T-helper 17 cell (primary cell): Measurements from ENCODE around the gene RGS9BP. TPM values are rescaled to one million over a fixed set of nuclear protein-coding genes. Genes with fewer than 3 reads are reported as not detected.
A peak's percentile ranks its signal among the peaks of the same experiment; 100 is the strongest.
"Not testable (repeated sequence)": the region's sequence is repeated elsewhere in the genome, so short reads cannot be mapped to it uniquely, and the experiment has no call there.

Experiments
- ATAC-seq: fragments of 150-1000 bp; cut with Tn5 transposase; 2 replicates; pipeline ENCODE4 v1.10.0; 2021; ENCODE audit warnings: mild to moderate bottlenecking, moderate library complexity
- DNase-seq, 3 donors: peaks; one replicate each; pipeline versions ENCODE4 v3.0.0 to v3.0.0-alpha.2; 2020 to 2021
- H3K9me3 ChIP-seq: one replicate; pipeline ENCODE4 v1.7.0; 2013; ENCODE audit warnings: low read length, mild to moderate bottlenecking; ENCODE audit not compliant: control insufficient read depth, poor library complexity, severe bottlenecking
- H3K27ac Mint-ChIP-seq: one replicate; pipeline ENCODE4 v1.8.0; 2022; ENCODE audit warnings: mild to moderate bottlenecking, moderate library complexity, mixed read lengths
- H3K27me3 Mint-ChIP-seq: one replicate; pipeline ENCODE4 v1.8.0; 2022; ENCODE audit warnings: mixed read lengths
- H3K36me3 Mint-ChIP-seq: one replicate; pipeline ENCODE4 v1.8.0; 2022; ENCODE audit warnings: low read depth, mixed read lengths
- H3K4me1 Mint-ChIP-seq: one replicate; pipeline ENCODE4 v1.8.0; 2022; ENCODE audit warnings: mild to moderate bottlenecking, mixed read lengths
- H3K4me3 Mint-ChIP-seq: one replicate; pipeline ENCODE4 v1.8.0; 2022; ENCODE audit warnings: mild to moderate bottlenecking, moderate library complexity, mixed read lengths
- total RNA-seq, 4 donors: library from RNA in 2 of 4; stranded (reverse) in 2 of 4; gene quantifications; one replicate each; pipeline ENCODE4 v1.2.3 and lab custom pipeline; 2022 to 2026

Gene RGS9BP
- total RNA-seq, 2 donors from 2014 or later, result 0.10 to 0.52 TPM

DNA sequence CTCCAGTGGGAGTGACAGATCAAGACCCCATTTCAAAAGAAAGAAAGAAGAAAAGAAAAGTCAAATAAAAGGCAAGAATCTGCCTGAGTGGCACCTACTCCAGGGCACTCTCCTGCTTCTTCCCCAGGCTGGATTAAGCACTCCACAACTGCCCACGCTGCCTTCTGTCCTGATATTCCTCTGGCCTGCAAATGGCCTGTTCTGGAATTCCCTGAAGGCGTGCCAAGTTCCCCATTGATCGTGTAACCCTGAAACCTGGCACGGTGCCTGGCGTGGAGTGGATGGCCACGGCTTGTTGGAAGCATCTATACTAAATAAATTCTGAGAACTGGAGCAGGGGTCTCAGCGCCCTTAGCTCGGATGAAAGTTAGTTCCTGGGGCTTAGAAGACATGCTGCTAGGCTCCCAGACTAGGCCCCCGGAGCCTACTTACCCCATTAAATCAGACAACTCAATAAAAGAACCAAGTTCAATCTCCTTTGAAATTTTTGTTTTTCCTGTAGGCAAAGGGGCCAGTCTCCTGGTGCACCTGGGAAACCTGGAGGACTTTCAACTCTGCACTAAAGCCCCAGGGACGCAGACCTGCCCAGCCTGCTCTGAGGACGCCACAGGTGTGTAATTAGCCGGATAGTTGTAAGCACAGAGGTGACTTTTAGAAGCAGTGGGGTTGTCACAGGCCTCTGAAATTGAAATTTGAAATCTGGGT, 22.6 kb upstream of the RGS9BP start:
- Mint-ChIP-seq H3K27me3 (no peaks in the 10 kb centered on the region), H3K36me3 (peaks cover 2% of the 10 kb centered on the region), H3K27ac (no peak overlapping the region), H3K4me3 (no peak overlapping the region), H3K4me1 (peaks cover 2% of the 10 kb centered on the region)
- DNase-seq (no peak), ATAC-seq (no peak)
- H3K9me3 ChIP-seq, result no peaks in the 10 kb centered on the region

- H3K27me3 Mint-ChIP-seq, result no peaks in the 10 kb centered on the region
- no peak overlapping the region for H3K4me3 Mint-ChIP-seq
- peaks cover 2% of the 10 kb centered on the region for H3K4me1 Mint-ChIP-seq
Measured at GRCh38 chr19:32653599-32653915, 22.1 kb upstream of the RGS9BP start.

DNA sequence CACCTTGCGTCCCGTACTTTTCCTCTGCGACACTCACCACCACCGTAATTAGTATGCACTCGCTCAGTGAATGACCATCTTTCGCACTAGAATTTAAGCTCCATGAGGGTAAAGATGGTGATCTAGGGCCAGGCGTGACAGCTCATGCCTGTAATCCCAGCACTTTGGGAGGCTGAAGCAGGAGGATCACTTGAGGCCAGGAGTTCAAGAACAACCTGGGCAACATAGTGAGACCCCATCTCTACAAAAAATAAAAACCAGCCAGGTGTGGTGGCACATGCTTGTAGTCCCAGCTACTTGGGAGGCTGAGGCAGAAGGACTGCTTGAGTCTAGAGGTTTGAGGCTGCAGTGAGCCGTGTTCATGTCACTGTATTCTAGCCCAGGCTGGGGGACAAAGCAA, 19.3 kb upstream of the RGS9BP start:
- DNase-seq, H3K36me3 Mint-ChIP-seq, ATAC-seq, H3K9me3 ChIP-seq, H3K4me1 Mint-ChIP-seq, H3K4me3 Mint-ChIP-seq, H3K27me3 Mint-ChIP-seq: not testable (repeated sequence)
- H3K27ac Mint-ChIP-seq, result peak overlapping the region; percentile 11

More at GRCh38 chr19:32653599-32653915, 22.1 kb upstream of the RGS9BP start:
- no peak overlapping the region for H3K27ac Mint-ChIP-seq
- DNase-seq, result no peak
- no peak for ATAC-seq
- no peaks in the 10 kb centered on the region for H3K9me3 ChIP-seq
- H3K36me3 Mint-ChIP-seq, result peaks cover 2% of the 10 kb centered on the region

- H3K36me3 Mint-ChIP-seq, result peaks cover 2% of the 10 kb centered on the region
- H3K9me3 ChIP-seq, result no peaks in the 10 kb centered on the region
- no peak overlapping the region for H3K4me3 Mint-ChIP-seq
- H3K27ac Mint-ChIP-seq, result no peak overlapping the region
- no peak for ATAC-seq
- no peak for DNase-seq
- H3K4me1 Mint-ChIP-seq, result peaks cover 1% of the 10 kb centered on the region
- H3K27me3 Mint-ChIP-seq, result no peaks in the 10 kb centered on the region
Measured at GRCh38 chr19:32658075-32658474, 17.6 kb upstream of the RGS9BP start.

DNA sequence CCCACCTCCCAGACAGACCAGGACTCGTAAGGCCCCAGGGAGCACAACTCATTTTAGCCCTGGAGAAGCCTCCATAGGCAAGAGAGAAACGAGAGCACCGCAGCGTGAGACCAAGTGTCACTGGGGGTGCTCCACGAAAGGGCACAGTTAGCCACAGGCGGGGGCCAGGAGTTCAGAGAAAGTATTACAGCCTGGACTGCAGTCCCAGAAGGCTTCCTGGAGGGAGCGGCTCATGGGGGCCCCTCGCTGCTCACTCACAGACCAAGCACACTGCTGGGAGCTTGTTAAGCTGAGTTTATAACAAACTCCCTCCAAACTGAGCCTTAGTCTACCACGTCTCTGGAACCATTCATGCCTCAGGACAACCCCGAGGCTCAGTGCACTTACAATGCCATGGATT, 17.1 kb upstream of the RGS9BP start:
- ATAC-seq (no peak), DNase-seq (no peak)
- H3K36me3 Mint-ChIP-seq, result peaks cover 2% of the 10 kb centered on the region
- H3K9me3 ChIP-seq, result no peaks in the 10 kb centered on the region
- H3K4me3 Mint-ChIP-seq, result no peak overlapping the region
- no peaks in the 10 kb centered on the region for H3K27me3 Mint-ChIP-seq
- no peak overlapping the region for H3K27ac Mint-ChIP-seq
- peaks cover 2% of the 10 kb centered on the region for H3K4me1 Mint-ChIP-seq

DNA sequence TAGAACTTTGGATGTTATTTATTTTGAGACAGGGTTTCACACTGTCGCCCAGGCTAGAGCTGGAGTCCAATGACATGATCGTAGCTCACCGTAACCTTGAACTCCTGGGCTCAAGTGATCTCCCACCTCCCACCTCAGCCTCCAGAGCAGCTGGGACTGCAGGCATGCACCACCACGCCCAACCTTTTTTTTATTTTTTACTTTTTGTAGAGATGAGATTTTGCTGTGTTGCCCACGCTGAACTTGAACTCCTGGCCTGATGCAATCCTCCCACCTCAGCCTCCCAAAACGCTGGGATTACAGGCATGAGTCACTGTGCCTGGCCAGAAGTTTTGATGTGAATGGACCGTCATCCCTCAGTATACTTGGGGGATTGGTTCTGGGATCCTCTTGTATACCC, 14.3 kb upstream of the RGS9BP start:
- peaks cover 2% of the 10 kb centered on the region for H3K36me3 Mint-ChIP-seq
- peak overlapping the region; percentile 32 for H3K27ac Mint-ChIP-seq
- no peaks in the 10 kb centered on the region for H3K9me3 ChIP-seq
- no peak overlapping the region for H3K4me3 Mint-ChIP-seq
- DNase-seq, result no peak
- ATAC-seq, result no peak
- H3K4me1 Mint-ChIP-seq, result peaks cover 2% of the 10 kb centered on the region
- H3K27me3 Mint-ChIP-seq, result no peaks in the 10 kb centered on the region

DNA sequence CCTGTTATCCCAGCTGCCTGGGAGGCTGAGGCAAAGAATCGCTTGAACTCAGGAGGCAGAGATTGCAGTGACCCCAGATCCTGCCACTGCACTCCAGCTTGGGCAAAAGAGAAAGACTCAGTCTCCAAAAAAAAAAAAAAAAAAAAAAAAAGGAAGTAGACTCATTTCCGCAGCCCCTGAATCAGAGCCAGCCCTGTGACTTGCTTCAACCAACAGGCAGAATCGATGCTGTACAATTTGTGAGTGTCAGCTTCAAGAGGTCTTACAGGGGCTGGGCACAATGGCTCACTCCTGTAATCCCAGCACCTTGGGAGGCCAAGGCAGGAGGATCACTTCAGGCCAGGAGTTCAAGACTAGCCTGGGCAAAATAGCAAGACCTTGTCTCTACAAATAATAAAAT, 13.5 kb upstream of the RGS9BP start:
- Mint-ChIP-seq H3K4me3 (no peak overlapping the region), H3K27ac (no peak overlapping the region), H3K27me3 (no peaks in the 10 kb centered on the region), H3K4me1 (peaks cover 2% of the 10 kb centered on the region), H3K36me3 (peaks cover 2% of the 10 kb centered on the region)
- ATAC-seq (no peak), DNase-seq (no peak)
- H3K9me3 ChIP-seq, result no peaks in the 10 kb centered on the region

DNA sequence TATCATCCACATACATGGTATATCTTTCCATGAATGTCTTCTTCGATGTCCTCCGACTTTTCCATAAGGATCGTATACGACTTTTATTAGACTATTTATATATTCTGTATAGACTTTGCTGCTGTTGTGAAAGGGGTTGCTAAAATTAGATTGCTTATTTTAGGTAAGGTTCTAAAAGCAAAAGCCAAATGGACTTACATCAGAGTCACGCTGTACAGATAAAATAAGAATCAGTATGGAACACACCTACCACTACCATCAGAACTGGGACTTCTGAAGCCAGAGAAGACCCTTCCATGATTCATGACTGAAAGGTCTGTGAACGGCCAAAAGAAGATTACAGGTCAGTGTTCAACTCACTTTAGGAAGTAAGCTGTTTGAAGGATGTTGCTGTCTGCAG, 9.6 kb upstream of the RGS9BP start:
- H3K27me3 Mint-ChIP-seq, result no peaks in the 10 kb centered on the region

GRCh38 chr19:32669310-32669709, 6.3 kb upstream of the RGS9BP start:
- no peak overlapping the region for H3K4me3 Mint-ChIP-seq
- H3K36me3 Mint-ChIP-seq, result no peaks in the 10 kb centered on the region
- no peaks in the 10 kb centered on the region for H3K9me3 ChIP-seq
- H3K27me3 Mint-ChIP-seq, result no peaks in the 10 kb centered on the region
- no peak for DNase-seq
- peaks cover 39% of the 10 kb centered on the region for H3K4me1 Mint-ChIP-seq
- peak overlapping the region; percentile 37 for H3K27ac Mint-ChIP-seq
- ATAC-seq, result no peak

More for the DNA sequence above, 9.6 kb upstream of the RGS9BP start:
- ATAC-seq, result no peak
- peaks cover 20% of the 10 kb centered on the region for H3K4me1 Mint-ChIP-seq
- no peaks in the 10 kb centered on the region for H3K9me3 ChIP-seq
- no peaks in the 10 kb centered on the region for H3K36me3 Mint-ChIP-seq
- no peak overlapping the region for H3K27ac Mint-ChIP-seq
- DNase-seq, result no peak
- no peak overlapping the region for H3K4me3 Mint-ChIP-seq

DNA sequence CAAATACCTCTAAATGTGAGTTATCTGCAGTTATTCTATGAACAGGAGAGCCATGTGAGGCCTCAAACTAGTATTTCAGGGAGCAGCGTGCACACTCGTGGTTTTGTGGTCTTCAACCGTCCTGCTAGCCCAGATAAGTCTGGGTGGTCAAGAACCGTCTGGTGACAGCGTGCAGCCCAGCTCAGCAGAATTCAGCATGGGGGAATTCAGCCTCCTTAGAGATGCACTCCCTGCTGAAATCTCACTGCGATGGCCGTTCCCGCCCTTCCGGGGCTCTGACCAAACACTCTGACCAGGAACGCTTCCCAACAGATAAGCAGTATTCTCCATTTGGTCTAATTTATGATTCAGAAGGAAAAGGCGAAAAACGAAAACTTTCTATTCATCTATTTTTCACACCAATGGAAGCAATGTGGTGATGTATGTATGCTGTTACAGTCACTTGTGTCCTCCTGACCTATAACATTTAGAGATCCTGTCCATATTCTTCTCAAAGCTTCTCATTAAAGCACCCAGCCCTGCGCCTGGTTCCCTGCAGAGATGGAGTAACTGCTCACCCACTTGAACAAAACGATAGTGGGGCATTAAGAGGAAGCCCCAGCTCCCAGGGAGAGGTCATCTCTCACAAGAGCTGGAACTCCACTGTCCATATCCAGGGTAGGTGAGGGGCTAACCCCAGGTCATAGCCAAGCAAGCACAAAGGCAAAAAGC, 3.6 kb upstream of the RGS9BP start:
- H3K4me3 Mint-ChIP-seq, result no peak overlapping the region
- H3K27ac Mint-ChIP-seq, result no peak overlapping the region
- H3K9me3 ChIP-seq, result no peaks in the 10 kb centered on the region
- ATAC-seq (no peak), DNase-seq (no peak)
- peaks cover 2% of the 10 kb centered on the region for H3K36me3 Mint-ChIP-seq
- H3K4me1 Mint-ChIP-seq, result peaks cover 41% of the 10 kb centered on the region
- peaks cover 1% of the 10 kb centered on the region for H3K27me3 Mint-ChIP-seq

DNA sequence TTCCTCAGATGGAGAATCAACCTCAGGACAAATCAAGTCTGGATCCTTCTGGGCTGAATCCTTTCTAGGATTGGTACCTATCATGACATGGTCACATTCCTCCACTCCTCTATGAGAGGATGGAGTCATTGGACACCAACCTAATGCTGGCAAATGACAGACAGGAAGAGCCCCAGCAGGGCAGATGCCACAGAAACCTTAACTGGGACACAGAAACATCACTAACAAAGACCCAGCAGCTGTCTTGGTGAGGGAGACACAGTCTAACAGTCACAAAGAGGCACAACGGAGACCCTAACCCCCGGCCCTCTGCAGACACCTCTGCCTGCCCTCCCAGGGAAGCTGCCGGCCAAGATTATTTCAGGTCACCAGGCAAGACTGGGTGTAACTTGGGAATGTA, 2.8 kb upstream of the RGS9BP start:
- Mint-ChIP-seq H3K27ac (peak overlapping the region; percentile 80), H3K36me3 (peaks cover 2% of the 10 kb centered on the region), H3K27me3 (peaks cover 9% of the 10 kb centered on the region), H3K4me3 (peak overlapping the region; percentile 94), H3K4me1 (peaks cover 41% of the 10 kb centered on the region)
- DNase-seq (no peak), ATAC-seq (no peak)
- H3K9me3 ChIP-seq, result no peaks in the 10 kb centered on the region

GRCh38 chr19:32673573-32673972, 2.1 kb upstream of the RGS9BP start:
- no peak for ATAC-seq

GRCh38 chr19:32674153-32674930, 1.3 kb upstream of the RGS9BP start:
- H3K27ac Mint-ChIP-seq, result peak overlapping the region; percentile 80
- DNase-seq (no peak), ATAC-seq (no peak)
- H3K27me3 Mint-ChIP-seq, result peaks cover 9% of the 10 kb centered on the region
- peaks cover 2% of the 10 kb centered on the region for H3K36me3 Mint-ChIP-seq
- H3K9me3 ChIP-seq, result no peaks in the 10 kb centered on the region
- H3K4me3 Mint-ChIP-seq, result peak overlapping the region; percentile 94
- peaks cover 33% of the 10 kb centered on the region for H3K4me1 Mint-ChIP-seq

More at GRCh38 chr19:32673573-32673972, 2.1 kb upstream of the RGS9BP start:
- peak overlapping the region; percentile 80 for H3K27ac Mint-ChIP-seq
- H3K36me3 Mint-ChIP-seq, result peaks cover 2% of the 10 kb centered on the region
- peaks cover 9% of the 10 kb centered on the region for H3K27me3 Mint-ChIP-seq
- H3K4me3 Mint-ChIP-seq, result peak overlapping the region; percentile 94
- H3K4me1 Mint-ChIP-seq, result peaks cover 38% of the 10 kb centered on the region
- no peaks in the 10 kb centered on the region for H3K9me3 ChIP-seq
- DNase-seq, result no peak
